Body of pancreas (tissue), 4 donors: Measurements from ENCODE around the gene RCCD1. TPM values are rescaled to one million over a fixed set of nuclear protein-coding genes. Genes with fewer than 3 reads are reported as not detected.

Experiments used
- ATAC-seq: fragments of 150-250 bp; one replicate; pipeline ENCODE4 v1.9.1; 2016
- DNase-seq, 4 donors: peaks; one replicate each; pipeline ENCODE4 v3.0.0-alpha.2; 2019
- H3K27ac ChIP-seq, 4 donors: fragments of 200-600 bp; sonication (generic); 1 replicate in 3 of 4; 2 replicates in 1 of 4; pipeline versions ENCODE4 v1.5.1 to v1.6.1; 2016 to 2019; ENCODE audit warnings: mild to moderate bottlenecking in 1 of 4, mixed read lengths in 1 of 4, moderate library complexity in 1 of 4
- H3K27me3 ChIP-seq, 2 donors: fragments of 200-600 bp; sonication (generic); one replicate each; pipeline ENCODE4 v1.6.0; 2016; ENCODE audit warnings: mild to moderate bottlenecking in 1 of 2
- H3K36me3 ChIP-seq, 2 donors: fragments of 200-600 bp; sonication (generic); replicated peaks in 1 of 2; 2 replicates each; pipeline ENCODE4 v1.5.1; 2016; ENCODE audit warnings: low read depth in 2 of 2; ENCODE audit not compliant: insufficient read depth in 1 of 2
- H3K4me1 ChIP-seq: fragments of 200-600 bp; sonication (generic); one replicate; pipeline ENCODE4 v1.6.0; 2016
- H3K4me3 ChIP-seq, 2 donors: fragments of 200-600 bp; sonication (generic); 1 replicate in 1 of 2; 2 replicates in 1 of 2; pipeline ENCODE4 v1.5.1; 2016 to 2019
- H3K9me3 ChIP-seq, 3 donors: fragments of 200-600 bp; sonication (generic); 1 replicate in 2 of 3; 2 replicates in 1 of 3; pipeline ENCODE4 v1.5.1; 2016
- CTCF ChIP-seq, 7 experiments: fragments of 450-650 bp in 4 of 7; fragments of 200-600 bp in 3 of 7; sonication (generic) in 3 of 7; IDR thresholded peaks; one replicate each; pipeline ENCODE4 v1.5.1; 2016 to 2019; ENCODE audit warnings: antibody characterized with exemption in 7 of 7
- POLR2A ChIP-seq, 3 donors: fragments of 450-650 bp; IDR thresholded peaks; one replicate each; pipeline ENCODE4 v1.6.1; 2016; ENCODE audit warnings: antibody characterized with exemption in 3 of 3, mild to moderate bottlenecking in 2 of 3
- WGBS, 2 donors: methylation state at CpG; one replicate each; pipeline ENCODE4 v1.1.5; 2017; 5-methylcytosine and 5-hydroxymethylcytosine counted together
- intact Hi-C: fragments of 100-400 bp; cut with DNase I; formaldehyde crosslinking; loops from one replicate; pipeline ENCODE4 v1.15.1; 2023
- total RNA-seq, 2 donors: library from RNA; depleted of rRNA; stranded (reverse); fragments of >200 nt; gene quantifications; one replicate each; pipeline ENCODE4 v1.1.0, GENCODE V29; 2016

The RCCD1 gene
- total RNA-seq, 2 donors from 2014 or later = 13.7 to 21.4 TPM

GRCh38 chr15:90936823-90937222 lies 17.9 kb upstream of the RCCD1 start:
- TF ChIP-seq CTCF (IDR thresholded peaks at IDR 0.05) (no peak), POLR2A (IDR thresholded peaks at IDR 0.05) (no peak)
- Histone ChIP-seq H3K4me3 (no peak overlapping the region), H3K4me1 (peaks cover 35% of the 10 kb centered on the region), H3K27ac (no peak overlapping the region), H3K9me3 (no peaks in the 10 kb centered on the region), H3K36me3 (peaks cover 11 to 18% of the 10 kb centered on the region in 2 donors), H3K27me3 (no peaks in the 10 kb centered on the region)
- ATAC-seq (no peak), DNase-seq (no peak)
- 45 to 54% methylated on average over 1 of the region's 1 CpG for WGBS, 2 donors
- intact Hi-C loops = no loop called here

- intact Hi-C loops = no loop called here
Observed at GRCh38 chr15:90938261-90938660, 16.4 kb upstream of the RCCD1 start.

GRCh38 chr15:90939756-90940155 lies 14.9 kb upstream of the RCCD1 start:
- TF ChIP-seq POLR2A (IDR thresholded peaks at IDR 0.05) = no peak
- no peak for TF ChIP-seq CTCF (IDR thresholded peaks at IDR 0.05)
- Histone ChIP-seq H3K9me3 (no peaks in the 10 kb centered on the region), H3K4me1 (peaks cover 18% of the 10 kb centered on the region), H3K27me3 (no peaks in the 10 kb centered on the region), H3K4me3 (no peak overlapping the region), H3K27ac (no peak overlapping the region), H3K36me3 (peaks cover 12 to 25% of the 10 kb centered on the region in 2 donors)
- intact Hi-C loops = no loop called here
- WGBS, 2 donors = 78 to 100% methylated on average over 3 to 7 of the region's 7 CpGs
- no peak for ATAC-seq
- no peak for DNase-seq

More at GRCh38 chr15:90938261-90938660, 16.4 kb upstream of the RCCD1 start:
- no peak for DNase-seq
- 81 to 83% methylated on average over 5 of the region's 5 CpGs for WGBS, 2 donors
- ATAC-seq = no peak
- no peak overlapping the region for H3K4me3 ChIP-seq
- no peaks in the 10 kb centered on the region for H3K9me3 ChIP-seq
- peaks cover 29% of the 10 kb centered on the region for H3K4me1 ChIP-seq
- H3K36me3 ChIP-seq = peaks cover 11 to 18% of the 10 kb centered on the region in 2 donors
- no peaks in the 10 kb centered on the region for H3K27me3 ChIP-seq
- TF ChIP-seq POLR2A (IDR thresholded peaks at IDR 0.05) (no peak), CTCF (IDR thresholded peaks at IDR 0.05) (no peak)
- H3K27ac ChIP-seq = no peak overlapping the region

GRCh38 chr15:90941038-90941437 lies 13.6 kb upstream of the RCCD1 start:
- DNase-seq = no peak
- no peak for TF ChIP-seq CTCF (IDR thresholded peaks at IDR 0.05)
- no peak for TF ChIP-seq POLR2A (IDR thresholded peaks at IDR 0.05)
- no peak overlapping the region for H3K27ac ChIP-seq
- 96% methylated on average over 4 of the region's 4 CpGs; no CpG with 5 or more reads in 1 of the 2 donors for WGBS, 2 donors
- H3K36me3 ChIP-seq = peaks cover 16 to 29% of the 10 kb centered on the region in 2 donors
- ATAC-seq = no peak
- no peaks in the 10 kb centered on the region for H3K9me3 ChIP-seq
- H3K27me3 ChIP-seq = no peaks in the 10 kb centered on the region
- H3K4me3 ChIP-seq = no peak overlapping the region
- H3K4me1 ChIP-seq = peaks cover 11% of the 10 kb centered on the region
- intact Hi-C loops = no loop called here

GRCh38 chr15:90942354-90943120 lies 12.1 kb upstream of the RCCD1 start:
- H3K9me3 ChIP-seq = no peaks in the 10 kb centered on the region
- DNase-seq (no peak), ATAC-seq (no peak)
- H3K4me1 ChIP-seq = no peaks in the 10 kb centered on the region
- H3K4me3 ChIP-seq = no peak overlapping the region
- intact Hi-C loops = no loop called here
- no peaks in the 10 kb centered on the region for H3K27me3 ChIP-seq
- WGBS, 2 donors = 83 to 92% methylated on average over 10 to 12 of the region's 12 CpGs
- TF ChIP-seq POLR2A (IDR thresholded peaks at IDR 0.05) (no peak), CTCF (IDR thresholded peaks at IDR 0.05) (no peak)
- H3K27ac ChIP-seq = no peak overlapping the region
- peaks cover 25 to 36% of the 10 kb centered on the region in 2 donors for H3K36me3 ChIP-seq
